ENCODE results near the gene PAXX. TPM values are rescaled to one million over a fixed set of nuclear protein-coding genes. Genes with fewer than 3 reads are reported as not detected.

PAXX gene
- total RNA-seq, 4 donors from 2014 or later: 49.3 to 85.2 (median 66.0) TPM

DNA sequence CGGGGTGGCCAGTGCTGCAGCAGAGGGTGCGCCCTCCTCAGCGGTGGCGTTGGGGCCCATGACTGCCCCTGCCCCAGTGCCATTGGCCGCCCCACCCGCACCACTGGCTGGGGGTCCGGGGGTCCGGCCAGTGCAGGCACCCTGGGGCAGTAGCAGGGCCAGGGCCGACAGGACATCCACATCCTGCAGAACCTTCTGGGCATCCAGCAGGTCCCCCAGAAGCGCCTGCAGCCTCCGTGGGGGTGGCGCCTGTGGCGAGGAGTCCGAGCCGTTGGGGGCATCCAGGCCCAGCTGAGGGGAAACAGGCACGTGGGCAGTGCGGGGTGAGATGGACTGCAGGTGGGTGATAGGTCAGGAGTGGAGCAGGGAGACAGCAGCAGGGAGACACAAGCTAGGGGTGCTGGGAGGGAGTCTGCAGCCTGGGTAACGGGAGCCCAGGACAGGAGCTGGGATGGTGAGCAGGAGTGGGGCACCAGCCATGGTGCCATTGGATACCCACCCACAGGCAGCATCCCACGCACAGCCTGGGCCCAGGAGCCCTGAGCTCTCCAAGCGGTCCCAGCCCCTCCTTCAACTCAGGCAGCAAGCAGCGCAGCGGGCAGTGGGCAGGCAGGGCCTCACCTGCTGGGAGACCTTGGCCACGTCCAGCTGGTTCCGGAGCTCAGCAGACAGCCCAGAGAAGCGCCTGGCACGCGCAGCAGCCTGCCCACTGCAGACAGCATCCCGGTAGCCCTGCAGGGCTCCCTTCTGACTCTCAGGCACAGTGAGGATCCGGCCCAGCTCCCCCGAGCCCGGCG, 28.7 kb downstream of the PAXX start:
- no peak for DNase-seq
- H3K9me3 ChIP-seq: no peaks in the 10 kb centered on the region
- peak overlapping the region in 1 of 4 donors; percentile 39 for H3K27ac ChIP-seq
- in situ Hi-C loops (cut with MboI; ENCODE audit: low pct_ligation_motif_present in 1 of 4, low pct_unique_long_range_greater_than_20kb in 1 of 4, low sequenced_read_pairs in 3 of 4): no loop called here
- intact Hi-C loops (cut with DNase I; ENCODE audit: low total_unique reads): no loop called here
- 92% methylated on average over 20 of the region's 32 CpGs; no CpG with 5 or more reads in 1 of the 2 donors for WGBS, 2 donors (ENCODE audit: low coverage in 1 of 2)
- no peak for TF ChIP-seq POLR2AphosphoS5 (IDR thresholded peaks at IDR 0.05)
- TF ChIP-seq CTCF (IDR thresholded peaks at IDR 0.05): no peak
- no peak for TF ChIP-seq POLR2A (IDR thresholded peaks at IDR 0.05)
- no peak for TF ChIP-seq EP300 (IDR thresholded peaks at IDR 0.05; ENCODE audit: low read depth)
- H3K27me3 ChIP-seq: no peaks in the 10 kb centered on the region
- H3K4me3 ChIP-seq: no peak overlapping the region
- H3K4me1 ChIP-seq: peaks cover 0 to 24% (median 19%) of the 10 kb centered on the region in 4 donors
- no peaks in the 10 kb centered on the region for H3K36me3 ChIP-seq

GRCh38 chr9:137021568-137021978, 29.4 kb downstream of the PAXX start:
- no peak for DNase-seq
- 69% methylated on average over 3 of the region's 6 CpGs; no CpG with 5 or more reads in 1 of the 2 donors for WGBS, 2 donors (ENCODE audit: low coverage in 1 of 2)
- in situ Hi-C loops (cut with MboI; ENCODE audit: low pct_ligation_motif_present in 1 of 4, low pct_unique_long_range_greater_than_20kb in 1 of 4, low sequenced_read_pairs in 3 of 4): no loop called here

GRCh38 chr9:137021979-137022661, 29.9 kb downstream of the PAXX start:
- intact Hi-C loops (cut with DNase I; ENCODE audit: low total_unique reads) (no loop called here), in situ Hi-C loops (cut with MboI; ENCODE audit: low pct_ligation_motif_present in 1 of 4, low pct_unique_long_range_greater_than_20kb in 1 of 4, low sequenced_read_pairs in 3 of 4) (no loop called here)
- H3K27me3 ChIP-seq: no peaks in the 10 kb centered on the region
- no peaks in the 10 kb centered on the region for H3K36me3 ChIP-seq
- no peak for TF ChIP-seq EP300 (IDR thresholded peaks at IDR 0.05; ENCODE audit: low read depth)
- peak; percentile 68 to 81 (median 74) for TF ChIP-seq POLR2AphosphoS5 (IDR thresholded peaks at IDR 0.05)
- TF ChIP-seq CTCF (IDR thresholded peaks at IDR 0.05): no peak
- TF ChIP-seq POLR2A (IDR thresholded peaks at IDR 0.05): peak; percentile 65
- peak; percentile 97 for DNase-seq
- peak overlapping the region; percentile 67 to 82 (median 70) for H3K27ac ChIP-seq
- H3K9me3 ChIP-seq: no peaks in the 10 kb centered on the region
- WGBS, 2 donors (ENCODE audit: low coverage in 1 of 2): 23% methylated on average over 30 of the region's 30 CpGs; no CpG with 5 or more reads in 1 of the 2 donors
- peaks cover 3 to 35% (median 28%) of the 10 kb centered on the region in 4 donors for H3K4me1 ChIP-seq
- no peak overlapping the region for H3K4me3 ChIP-seq

More at GRCh38 chr9:137021568-137021978, 29.4 kb downstream of the PAXX start:
- peak overlapping the region in 1 of 4 donors; percentile 39 for H3K27ac ChIP-seq
- H3K9me3 ChIP-seq: no peaks in the 10 kb centered on the region
- H3K4me3 ChIP-seq: no peak overlapping the region
- no peaks in the 10 kb centered on the region for H3K27me3 ChIP-seq
- TF ChIP-seq EP300 (IDR thresholded peaks at IDR 0.05; ENCODE audit: low read depth) (no peak), POLR2A (IDR thresholded peaks at IDR 0.05) (no peak), CTCF (IDR thresholded peaks at IDR 0.05) (no peak), POLR2AphosphoS5 (IDR thresholded peaks at IDR 0.05) (no peak)
- intact Hi-C loops (cut with DNase I; ENCODE audit: low total_unique reads): no loop called here
- H3K4me1 ChIP-seq: peaks cover 0 to 30% (median 22%) of the 10 kb centered on the region in 4 donors
- H3K36me3 ChIP-seq: no peaks in the 10 kb centered on the region

- no peaks in the 10 kb centered on the region for H3K36me3 ChIP-seq
- H3K27ac ChIP-seq: peak overlapping the region; percentile 67 to 82 (median 70)
- H3K27me3 ChIP-seq: no peaks in the 10 kb centered on the region
- in situ Hi-C loops (cut with MboI; ENCODE audit: low pct_ligation_motif_present in 1 of 4, low pct_unique_long_range_greater_than_20kb in 1 of 4, low sequenced_read_pairs in 3 of 4): no loop called here
- TF ChIP-seq POLR2AphosphoS5 (IDR thresholded peaks at IDR 0.05) (no peak), CTCF (IDR thresholded peaks at IDR 0.05) (no peak)
- no peak overlapping the region for H3K4me3 ChIP-seq
- 87% methylated on average over 10 of the region's 23 CpGs; no CpG with 5 or more reads in 1 of the 2 donors for WGBS, 2 donors (ENCODE audit: low coverage in 1 of 2)
- intact Hi-C loops (cut with DNase I; ENCODE audit: low total_unique reads): no loop called here
- H3K4me1 ChIP-seq: peaks cover 8 to 40% (median 33%) of the 10 kb centered on the region in 4 donors
- DNase-seq: no peak
- H3K9me3 ChIP-seq: no peaks in the 10 kb centered on the region
Measured at GRCh38 chr9:137022662-137023008, 30.4 kb downstream of the PAXX start.

Measured in transverse colon (tissue), 4 donors.